ENCODE measurements around the gene NRG3.

DNA sequence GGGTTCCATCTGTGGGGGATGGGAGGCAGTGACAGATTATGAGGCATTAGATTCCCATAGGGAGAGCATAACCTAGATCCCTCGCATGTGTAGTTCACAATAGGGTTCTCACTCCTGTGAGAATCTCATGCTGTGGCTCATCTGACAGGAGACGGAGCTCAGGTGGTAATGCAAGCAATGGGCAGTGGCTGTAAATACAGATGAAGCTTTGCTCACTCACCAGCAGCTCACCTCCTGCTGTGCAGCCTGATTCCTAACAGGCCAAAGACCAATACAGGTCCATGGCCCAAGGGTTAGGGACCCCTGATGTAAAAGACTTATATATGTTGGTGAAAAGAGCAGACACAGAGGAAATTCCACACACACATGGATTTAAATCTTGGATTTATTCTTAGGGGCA lies 370.2 kb downstream of the NRG3 start:
- no peak for TF ChIP-seq POLR2A (IDR thresholded peaks at IDR 0.05)
- TF ChIP-seq, protein P1, sequence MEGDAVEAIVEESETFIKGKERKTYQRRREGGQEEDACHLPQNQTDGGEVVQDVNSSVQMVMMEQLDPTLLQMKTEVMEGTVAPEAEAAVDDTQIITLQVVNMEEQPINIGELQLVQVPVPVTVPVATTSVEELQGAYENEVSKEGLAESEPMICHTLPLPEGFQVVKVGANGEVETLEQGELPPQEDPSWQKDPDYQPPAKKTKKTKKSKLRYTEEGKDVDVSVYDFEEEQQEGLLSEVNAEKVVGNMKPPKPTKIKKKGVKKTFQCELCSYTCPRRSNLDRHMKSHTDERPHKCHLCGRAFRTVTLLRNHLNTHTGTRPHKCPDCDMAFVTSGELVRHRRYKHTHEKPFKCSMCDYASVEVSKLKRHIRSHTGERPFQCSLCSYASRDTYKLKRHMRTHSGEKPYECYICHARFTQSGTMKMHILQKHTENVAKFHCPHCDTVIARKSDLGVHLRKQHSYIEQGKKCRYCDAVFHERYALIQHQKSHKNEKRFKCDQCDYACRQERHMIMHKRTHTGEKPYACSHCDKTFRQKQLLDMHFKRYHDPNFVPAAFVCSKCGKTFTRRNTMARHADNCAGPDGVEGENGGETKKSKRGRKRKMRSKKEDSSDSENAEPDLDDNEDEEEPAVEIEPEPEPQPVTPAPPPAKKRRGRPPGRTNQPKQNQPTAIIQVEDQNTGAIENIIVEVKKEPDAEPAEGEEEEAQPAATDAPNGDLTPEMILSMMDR (IDR thresholded peaks at IDR 0.05), result no peak
